SIG-M5 (cell line): Measurements from ENCODE around the gene RARRES1.

Experiments used
- DNase-seq: peaks from one replicate; lab custom pipeline; 2025; lab: John Stamatoyannopoulos, UW

RARRES1 gene

GRCh38 chr3:158731938-158732855 is at the start of gene RARRES1:
Gene RARRES1 (minus strand): TSS chr3:158732457. CDS start chr3:158732415, 42 bp downstream.
- DNase-seq: no peak

DNA sequence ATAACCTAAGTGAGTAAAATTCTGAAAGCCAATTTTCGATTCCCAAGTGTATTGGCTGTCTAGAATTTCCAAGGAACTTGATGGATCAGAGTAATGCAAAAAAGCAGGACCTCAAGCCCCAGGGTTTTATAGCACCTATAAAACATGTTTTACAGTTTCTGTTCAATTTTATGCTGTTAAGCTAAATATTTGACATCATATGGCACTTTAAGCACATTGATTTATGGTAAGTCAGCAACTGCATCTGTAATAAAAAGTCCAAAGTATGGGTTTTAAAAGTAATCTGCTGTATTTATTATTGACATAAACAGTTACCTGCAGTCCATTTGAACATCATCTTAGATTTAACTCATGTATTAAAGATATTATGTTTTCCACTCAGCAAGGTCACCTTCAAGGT is 49.6 kb upstream of the RARRES1 start:
- DNase-seq: no peak

DNA sequence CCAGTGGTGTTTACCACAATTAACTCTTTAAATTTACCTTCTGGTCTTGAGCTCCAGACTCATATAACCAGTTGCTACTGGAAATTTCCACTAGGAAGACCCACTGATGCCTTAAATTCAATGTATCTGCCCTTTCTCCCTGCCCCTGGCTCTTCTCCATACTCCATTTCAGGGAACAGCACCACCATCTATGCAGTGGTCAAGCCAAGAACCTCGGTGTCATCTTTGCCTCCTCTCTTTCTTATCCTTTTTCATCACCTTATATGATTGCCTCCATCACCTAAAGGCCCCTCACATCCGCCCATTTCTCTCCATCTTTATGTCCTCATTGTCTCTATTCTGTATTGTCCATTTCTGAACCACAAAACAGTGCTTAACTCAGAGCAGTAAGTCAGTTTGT is 48.9 kb upstream of the RARRES1 start:
- DNase-seq: no peak

DNA sequence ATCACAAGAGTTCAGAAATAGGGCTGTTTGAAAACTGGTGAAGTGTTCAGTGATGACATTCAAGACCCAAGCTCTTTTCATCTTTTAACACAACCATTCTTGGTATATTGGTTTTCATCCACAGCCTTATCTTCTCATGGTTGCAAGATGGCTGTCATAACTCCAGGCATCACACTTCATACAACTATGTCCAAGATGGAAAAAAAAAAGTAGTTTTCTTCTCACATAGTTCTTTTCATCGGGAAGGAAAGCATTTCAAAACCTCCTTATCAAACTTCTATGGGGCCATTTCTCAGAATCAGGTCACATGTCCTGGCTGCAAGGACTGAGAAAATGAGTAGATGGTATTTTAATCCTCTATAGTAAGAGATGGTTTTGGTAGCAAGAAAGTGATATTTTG is 48.5 kb upstream of the RARRES1 start:
- DNase-seq: no peak

DNA sequence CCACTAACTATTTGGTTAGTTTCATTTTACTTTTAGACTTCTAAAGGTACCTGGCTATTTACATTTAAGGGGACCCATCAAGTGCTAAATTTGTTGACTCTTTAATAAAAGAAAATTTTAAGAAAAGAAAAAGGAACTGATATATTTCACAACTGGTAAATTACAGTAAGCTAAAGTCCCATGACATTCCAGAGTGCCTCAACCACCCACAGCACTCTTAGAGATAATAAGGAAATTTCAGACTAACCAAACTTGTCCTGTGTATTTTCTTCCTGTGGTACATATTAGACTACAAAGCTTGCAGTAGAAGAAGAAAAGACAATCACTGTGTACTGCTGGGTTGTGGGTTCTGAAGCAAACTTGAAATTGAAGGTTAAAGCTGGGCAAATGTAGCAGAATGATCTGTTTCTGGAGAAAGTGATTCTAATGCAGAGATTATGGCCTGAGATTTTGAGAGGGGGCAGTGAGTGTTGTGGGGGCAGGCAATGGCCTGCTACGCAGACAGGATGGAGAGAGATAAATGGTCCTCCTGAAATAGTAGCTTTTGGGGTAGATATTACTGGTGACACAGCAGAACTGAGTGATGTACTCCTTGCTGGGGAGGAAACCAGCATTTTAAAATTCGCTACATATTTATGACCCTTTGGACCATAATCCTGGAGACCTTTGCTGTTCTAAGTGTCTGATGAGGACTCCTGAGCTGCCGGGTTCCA is 45.1 kb upstream of the RARRES1 start:
- DNase-seq: no peak

GRCh38 chr3:158776531-158776930 is 44.3 kb upstream of the RARRES1 start:
- no peak for DNase-seq

DNA sequence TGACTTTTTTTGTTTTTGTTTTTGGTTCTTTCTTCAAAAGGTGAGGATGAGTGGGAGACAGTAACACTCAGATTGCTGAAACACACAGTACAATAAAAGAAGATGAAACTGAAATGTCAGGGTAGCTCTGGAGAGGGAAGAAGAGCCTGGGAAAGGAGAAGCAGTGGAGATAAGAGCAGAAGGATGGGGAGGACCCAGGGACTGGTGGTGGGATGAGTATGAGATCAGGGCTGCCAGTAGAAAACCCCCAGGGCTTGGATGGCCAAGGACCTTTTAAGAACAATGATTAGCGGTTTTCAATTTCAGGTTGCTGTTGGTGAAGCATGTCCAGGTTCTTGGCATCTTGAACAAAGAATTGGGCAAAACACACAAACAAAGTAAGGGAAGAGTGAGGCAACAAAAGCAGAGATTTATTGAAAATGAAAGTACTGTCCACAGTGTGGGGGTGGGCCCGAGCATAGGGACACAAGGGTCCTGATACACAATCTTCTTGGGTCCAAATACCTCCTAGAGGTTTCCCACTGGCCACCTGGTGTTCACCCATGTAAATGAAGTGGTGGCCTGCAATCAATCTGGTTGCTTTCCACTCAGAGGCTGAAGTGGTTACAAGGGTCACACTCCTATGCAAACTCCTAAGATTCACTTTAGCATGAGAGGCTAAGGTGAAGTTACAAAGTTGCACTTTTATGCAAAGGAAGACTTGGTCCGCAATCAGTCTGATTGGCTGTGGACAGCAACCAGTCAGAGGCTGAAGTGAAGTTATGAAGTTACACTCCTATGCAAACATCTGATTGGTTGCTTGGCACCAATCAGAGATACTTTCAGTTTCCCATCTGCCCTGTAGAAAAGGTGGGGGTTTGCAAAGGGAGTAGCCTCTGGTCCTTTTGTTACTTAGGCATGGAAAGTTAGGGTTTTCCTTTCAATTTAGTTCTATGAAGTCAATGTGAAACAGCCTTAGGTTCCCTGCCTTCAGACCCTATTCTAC is 43.5 kb upstream of the RARRES1 start:
- DNase-seq: no peak

DNA sequence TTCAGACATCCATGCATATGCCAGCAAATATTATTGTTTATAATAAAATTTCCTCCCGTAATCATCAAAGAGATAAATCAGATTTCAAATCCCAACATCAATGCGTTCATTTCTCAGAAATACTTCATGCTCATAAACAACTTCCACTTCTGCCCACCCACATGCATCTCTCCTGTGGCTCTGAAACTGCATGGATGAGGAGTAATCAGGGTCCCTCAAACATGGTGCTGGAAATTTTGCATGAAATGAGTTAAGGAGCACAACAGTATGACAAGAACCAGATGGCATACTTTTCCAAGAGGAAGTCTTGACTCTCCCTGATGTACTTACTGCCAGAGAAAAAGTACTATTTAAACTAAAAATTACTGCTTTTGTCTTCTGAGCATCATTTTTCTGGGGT is 42.7 kb upstream of the RARRES1 start:
- DNase-seq: no peak

DNA sequence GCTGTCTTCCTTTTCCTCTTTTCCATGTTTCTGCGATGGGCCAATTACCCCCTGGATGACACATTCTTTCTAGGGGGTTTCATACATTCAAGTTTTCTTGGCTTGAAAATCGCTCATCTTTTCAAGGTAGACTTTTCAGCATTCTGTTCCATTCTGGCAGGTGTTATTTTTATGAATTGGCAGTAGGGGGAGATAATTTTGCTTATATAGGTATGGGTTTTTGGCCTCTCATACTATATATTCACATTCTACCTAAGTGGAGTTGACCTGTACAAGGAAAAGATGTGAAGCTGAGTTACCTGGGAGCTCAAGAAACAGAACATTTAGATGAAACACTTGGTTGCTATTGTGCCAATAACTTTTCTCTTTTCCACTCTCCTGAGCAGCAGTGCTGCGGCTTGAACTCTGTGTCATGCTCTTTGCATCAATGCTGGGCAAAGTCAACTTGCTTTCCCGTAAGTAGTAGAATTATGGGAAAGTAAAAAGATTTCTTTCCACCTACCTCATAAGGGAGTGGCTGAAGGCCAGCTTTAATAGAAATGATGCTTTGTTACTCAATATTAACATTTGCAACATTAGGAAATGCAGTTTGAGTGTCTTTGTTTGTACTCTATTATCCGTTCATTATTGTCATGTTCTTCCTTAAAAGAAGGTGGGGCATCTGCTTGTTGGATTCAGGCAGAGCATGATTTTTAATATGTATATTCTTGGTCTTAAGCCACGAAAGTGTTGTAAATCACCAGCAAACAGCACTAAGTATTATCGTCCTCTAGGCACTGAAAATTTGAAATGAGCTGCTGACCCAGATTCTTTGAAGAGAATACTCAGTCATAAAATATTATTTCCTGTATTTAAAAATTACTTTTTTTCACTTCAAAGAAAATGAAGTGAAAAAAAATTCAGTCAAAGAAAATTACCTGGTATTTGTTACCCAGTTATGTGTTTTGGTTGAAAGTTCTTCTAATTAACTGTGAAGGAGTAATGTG is 41.9 kb upstream of the RARRES1 start:
- no peak for DNase-seq

DNA sequence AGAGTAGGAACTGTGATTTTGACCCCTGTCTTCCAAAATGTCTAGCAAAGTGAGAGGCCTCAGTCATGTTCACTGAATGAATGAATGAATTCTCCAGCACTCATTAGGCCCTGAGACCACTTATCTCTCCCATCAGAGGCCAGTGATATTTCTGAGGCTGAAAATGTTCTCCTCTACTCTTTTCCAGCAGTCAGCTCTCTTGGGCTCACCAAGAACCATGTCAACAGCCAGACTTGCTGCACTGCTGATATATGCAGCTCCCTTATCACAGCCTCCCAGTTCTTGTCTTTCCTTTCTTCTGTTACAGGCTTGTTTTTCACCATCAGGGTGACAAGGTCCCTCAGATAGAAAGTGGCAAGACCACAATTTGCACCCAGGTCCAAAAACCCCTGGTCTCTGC is 40.9 kb upstream of the RARRES1 start:
- no peak for DNase-seq

DNA sequence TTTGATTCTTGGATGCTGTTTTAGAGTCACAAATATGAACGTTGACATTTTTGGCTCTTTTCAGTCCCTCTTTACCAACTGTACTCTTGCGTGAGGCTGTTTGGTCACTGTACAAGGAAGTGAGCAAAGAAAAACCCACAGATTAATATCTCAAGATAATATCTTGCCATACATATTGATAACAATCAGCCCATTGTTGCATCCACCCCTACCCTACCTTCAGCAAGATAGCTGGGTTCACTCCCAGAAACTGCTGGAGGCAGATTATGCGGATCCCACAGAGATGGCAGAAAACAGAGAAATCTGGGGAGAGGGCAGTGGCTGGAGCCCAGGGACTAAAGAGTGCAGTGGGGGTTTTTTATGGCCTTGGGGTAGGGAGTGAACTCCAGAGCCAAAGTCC is 39.7 kb upstream of the RARRES1 start:
- DNase-seq: no peak

DNA sequence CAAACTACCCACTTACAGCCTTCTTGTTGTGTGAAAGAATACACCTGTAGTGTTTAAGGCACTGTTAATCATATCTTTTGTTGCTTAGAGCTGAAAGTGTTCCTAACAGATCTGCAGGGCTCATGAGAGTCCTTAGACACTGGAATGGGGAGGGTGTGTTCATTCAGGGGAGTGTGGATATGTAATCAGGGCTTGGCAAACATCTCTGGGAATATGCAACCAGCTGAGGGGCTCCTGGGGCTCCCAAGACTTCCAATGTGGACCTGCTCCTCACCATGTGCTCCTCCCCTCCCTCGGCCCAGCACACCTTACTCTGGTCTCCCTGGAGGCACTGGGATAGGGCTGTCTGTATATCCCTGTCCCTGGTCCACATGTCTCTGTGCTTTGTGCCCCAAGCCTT is 39.3 kb upstream of the RARRES1 start:
- no peak for DNase-seq

- DNase-seq: no peak
Observed at GRCh38 chr3:158770741-158771350, 38.6 kb upstream of the RARRES1 start.

DNA sequence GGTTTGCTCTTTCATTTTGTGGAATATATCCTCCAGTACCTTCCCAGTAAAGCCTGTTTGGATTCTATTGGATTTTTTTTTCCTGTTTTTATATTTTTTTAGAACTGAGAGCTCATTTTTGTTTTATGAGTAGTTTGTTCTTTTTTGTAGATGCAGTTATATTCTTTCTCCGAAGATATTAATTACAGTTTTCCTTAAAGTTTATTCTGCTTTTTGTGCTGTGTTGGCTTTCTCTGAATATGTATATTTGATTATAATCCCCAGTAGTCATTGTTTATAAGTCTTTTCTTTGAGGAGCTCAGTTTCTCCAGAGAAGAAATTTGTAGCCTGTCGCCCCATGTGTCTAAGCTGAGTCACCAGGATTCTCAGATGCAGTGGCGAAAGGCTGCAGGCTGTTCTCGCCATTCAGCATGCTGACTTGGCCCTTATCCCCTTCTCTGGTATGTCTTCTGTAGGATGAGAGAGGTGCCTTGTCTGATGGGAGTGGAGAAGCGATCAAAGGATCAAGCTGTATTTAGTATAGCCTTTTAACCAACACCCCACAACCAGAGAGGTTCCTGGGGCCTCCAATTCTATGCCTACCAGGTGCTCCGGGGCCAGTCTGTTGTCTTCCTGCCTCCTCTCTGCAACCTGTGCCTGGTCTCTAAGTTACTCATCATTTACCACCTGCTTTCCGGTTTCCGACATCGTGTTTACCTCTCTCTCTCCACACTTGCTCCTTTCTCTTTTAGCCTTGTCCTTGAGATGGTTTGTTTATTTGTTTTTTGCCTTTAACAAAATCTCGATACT is 37.9 kb upstream of the RARRES1 start:
- no peak for DNase-seq

DNA sequence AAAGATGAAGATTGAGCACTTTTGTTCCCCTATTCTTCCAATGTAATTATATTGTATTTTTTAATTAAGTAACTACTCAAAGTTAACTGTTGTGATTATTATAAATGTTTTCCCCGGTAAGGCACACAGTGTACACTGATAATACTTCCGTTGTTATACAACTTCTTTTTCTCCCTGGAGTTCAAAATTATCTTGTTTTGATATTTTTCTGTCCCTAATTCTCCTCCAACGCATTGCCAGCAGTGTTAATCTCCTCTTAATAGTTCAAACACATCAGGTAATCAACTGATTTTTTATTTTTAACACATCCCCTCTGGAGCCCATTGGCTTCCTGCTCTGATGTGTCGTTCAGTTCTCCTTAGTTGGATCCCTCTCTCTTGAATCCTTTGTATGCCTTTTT is 37.3 kb upstream of the RARRES1 start:
- DNase-seq: no peak

DNA sequence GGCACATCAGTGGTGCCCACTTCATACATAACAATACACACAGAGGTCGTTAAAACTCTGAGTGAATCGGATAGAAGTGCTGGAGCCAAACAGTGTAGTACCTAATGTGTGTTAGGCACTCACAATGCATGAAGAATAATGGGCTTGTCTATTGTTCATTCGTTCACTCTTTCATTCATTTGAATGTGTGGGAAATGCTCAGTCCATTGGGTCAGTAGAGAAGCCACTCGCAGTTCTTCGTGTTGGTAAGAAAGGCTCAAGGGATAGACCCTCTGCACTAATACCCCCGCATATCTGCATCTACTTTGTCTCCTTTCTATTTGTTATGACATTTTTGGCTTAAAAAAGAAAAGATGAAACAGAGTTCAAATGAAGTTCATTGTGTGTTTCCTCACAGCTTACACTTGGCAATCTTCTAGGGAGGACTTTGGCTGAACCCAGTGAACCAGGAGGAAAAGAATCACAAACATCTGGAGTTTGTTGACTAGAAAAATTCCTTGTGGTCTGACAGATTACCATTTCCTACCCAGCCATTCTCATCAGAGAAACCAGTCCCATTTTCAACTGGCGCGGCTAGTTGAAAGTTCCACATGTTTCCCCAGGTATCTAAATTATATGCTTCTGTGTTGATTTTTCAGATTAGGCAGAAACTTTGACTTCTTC is 36.8 kb upstream of the RARRES1 start:
- no peak for DNase-seq

DNA sequence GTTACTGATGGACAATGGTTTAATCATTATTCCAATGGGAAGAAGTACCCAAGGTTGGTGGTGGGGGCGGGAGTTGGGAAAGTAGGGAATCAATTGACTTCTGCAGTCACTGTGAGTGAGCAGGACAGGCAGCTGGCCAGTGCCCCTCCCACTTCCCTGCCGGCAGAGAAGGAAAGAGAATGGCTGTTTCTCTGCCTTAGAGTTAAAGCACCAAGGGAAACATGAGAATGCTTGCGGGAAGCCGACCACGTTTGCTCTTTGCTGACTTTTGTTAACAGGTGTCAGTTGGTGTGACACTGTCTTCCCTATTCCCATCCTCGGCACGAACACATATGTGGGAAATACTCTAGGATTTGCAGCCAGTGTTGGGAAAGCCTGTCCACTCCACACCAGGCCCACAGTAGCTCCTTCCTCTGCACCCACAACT is 36.1 kb upstream of the RARRES1 start:
- DNase-seq: no peak

DNA sequence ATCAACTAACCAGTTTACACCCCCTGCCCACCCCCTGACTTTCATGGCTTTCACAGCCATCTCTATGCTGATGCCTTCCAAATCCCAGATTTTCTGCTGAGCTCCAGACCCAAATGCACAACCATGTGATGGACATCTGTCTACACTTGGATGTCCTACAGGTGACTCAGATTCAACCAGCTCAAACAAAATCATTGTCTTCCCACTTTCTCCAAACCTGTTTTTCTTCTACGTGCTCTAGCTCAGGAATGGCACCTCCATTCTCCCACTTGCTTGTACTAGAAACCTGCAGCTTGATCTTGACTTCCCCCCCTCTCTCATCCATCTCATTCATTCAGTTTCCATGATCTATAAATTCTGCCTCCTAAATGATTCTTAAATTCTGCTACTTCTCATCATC is 34.1 kb upstream of the RARRES1 start:
- no peak for DNase-seq
